Naive thymus-derived CD4-positive, alpha-beta T cell (primary cell): ENCODE measurements around the gene AQP9. TPM values are rescaled to one million over a fixed set of nuclear protein-coding genes. Genes with fewer than 3 reads are reported as not detected.

Experiments used
- ATAC-seq: fragments of 150-1000 bp; cut with Tn5 transposase; 2 replicates; pipeline ENCODE4 v1.10.0; 2021; ENCODE audit warnings: mild to moderate bottlenecking, moderate library complexity
- CTCF ChIA-PET: fragments of 350-600 bp; sonication (Branson Sonifier 250); formaldehyde crosslinking; loops from one replicate; lab custom pipeline; 2021; ENCODE audit warnings: antibody characterized with exemption; lab: Charles Lee
- POLR2A ChIA-PET: fragments of 350-600 bp; sonication (Branson Sonifier 250); formaldehyde crosslinking; loops from one replicate; lab custom pipeline; 2021; ENCODE audit warnings: antibody characterized with exemption, inconsistent platforms; lab: Charles Lee
- DNase-seq, 9 donors: peaks; one replicate each; pipeline versions ENCODE4 v3.0.0 to v3.0.0-alpha.2; 2020 to 2022; ENCODE audit warnings: mixed read lengths in 1 of 9
- H3K27ac ChIP-seq: one replicate; pipeline ENCODE4 v1.7.0; 2013; ENCODE audit warnings: mild to moderate bottlenecking, low read depth, low read length, moderate library complexity
- H3K27me3 ChIP-seq, 2 donors: one replicate each; pipeline ENCODE4 v1.7.0; 2013; ENCODE audit warnings: low read length in 2 of 2, mild to moderate bottlenecking in 2 of 2, moderate library complexity in 2 of 2; ENCODE audit not compliant: control insufficient read depth in 2 of 2, insufficient read depth in 2 of 2
- H3K36me3 ChIP-seq, 3 experiments: 1 replicate in 2 of 3; 2 replicates in 1 of 3; pipeline ENCODE4 v1.7.0; 2013; ENCODE audit warnings: low read length in 3 of 3, mild to moderate bottlenecking in 3 of 3, moderate library complexity in 1 of 3; ENCODE audit not compliant: insufficient read depth in 3 of 3, control insufficient read depth in 2 of 3
- H3K4me1 ChIP-seq, 2 donors: one replicate each; pipeline ENCODE4 v1.7.0; 2013; ENCODE audit warnings: low read length in 2 of 2, mild to moderate bottlenecking in 2 of 2, moderate library complexity in 1 of 2; ENCODE audit not compliant: control insufficient read depth in 2 of 2, insufficient read depth in 2 of 2
- H3K4me3 ChIP-seq: 2 replicates; pipeline ENCODE4 v1.7.0; 2013; ENCODE audit warnings: mild to moderate bottlenecking, low read length
- H3K9me3 ChIP-seq, 3 experiments: 1 replicate in 2 of 3; 2 replicates in 1 of 3; pipeline ENCODE4 v1.7.0; 2013; ENCODE audit warnings: low read length in 3 of 3; ENCODE audit not compliant: control insufficient read depth in 2 of 3
- H3K27ac Mint-ChIP-seq, 9 donors: one replicate each; pipeline ENCODE4 v1.8.0; 2020 to 2022; ENCODE audit warnings: mixed read lengths in 9 of 9, mild to moderate bottlenecking in 8 of 9, moderate library complexity in 5 of 9, inconsistent platforms in 2 of 9
- H3K27me3 Mint-ChIP-seq, 5 donors: one replicate each; pipeline ENCODE4 v1.8.0; 2021 to 2022; ENCODE audit warnings: mixed read lengths in 5 of 5, mild to moderate bottlenecking in 1 of 5
- H3K36me3 Mint-ChIP-seq, 5 donors: one replicate each; pipeline ENCODE4 v1.8.0; 2020 to 2022; ENCODE audit warnings: mixed read lengths in 5 of 5, mild to moderate bottlenecking in 3 of 5, inconsistent platforms in 1 of 5
- H3K4me1 Mint-ChIP-seq, 7 donors: one replicate each; pipeline ENCODE4 v1.8.0; 2020 to 2022; ENCODE audit warnings: mixed read lengths in 7 of 7, mild to moderate bottlenecking in 3 of 7, inconsistent platforms in 1 of 7
- H3K4me3 Mint-ChIP-seq, 10 donors: one replicate each; pipeline ENCODE4 v1.8.0; 2020 to 2022; ENCODE audit warnings: mild to moderate bottlenecking in 10 of 10, mixed read lengths in 10 of 10, moderate library complexity in 6 of 10, inconsistent platforms in 2 of 10
- H3K9me3 Mint-ChIP-seq, 11 donors: one replicate each; pipeline ENCODE4 v1.8.0; 2020 to 2022; ENCODE audit warnings: mixed read lengths in 11 of 11, mild to moderate bottlenecking in 4 of 11, inconsistent platforms in 1 of 11, moderate library complexity in 1 of 11
- intact Hi-C, 2 donors: fragments of 100-400 bp; cut with micrococcal nuclease; formaldehyde crosslinking; loops; one replicate each; pipeline ENCODE4 v1.15.1; 2023
- polyA plus RNA-seq, 2 donors: library from polyadenylated mRNA; unstranded; fragments of 300-500 nt; fragmentation: Illumina TruSeq; gene quantifications; one replicate each; pipeline ENCODE4 v1.2.3, GENCODE V29; 2021
- total RNA-seq, 6 experiments: library from RNA in 5 of 6; stranded (reverse) in 5 of 6; gene quantifications; 1 replicate in 5 of 6; 2 replicates in 1 of 6; pipeline ENCODE4 v1.2.3 and lab custom pipeline; 2021 to 2026

Gene AQP9
- total and polyA plus RNA-seq, 7 experiments from 2014 or later, result 0.15 to 29.6 (median 8.8) TPM; not detected in 4

DNA sequence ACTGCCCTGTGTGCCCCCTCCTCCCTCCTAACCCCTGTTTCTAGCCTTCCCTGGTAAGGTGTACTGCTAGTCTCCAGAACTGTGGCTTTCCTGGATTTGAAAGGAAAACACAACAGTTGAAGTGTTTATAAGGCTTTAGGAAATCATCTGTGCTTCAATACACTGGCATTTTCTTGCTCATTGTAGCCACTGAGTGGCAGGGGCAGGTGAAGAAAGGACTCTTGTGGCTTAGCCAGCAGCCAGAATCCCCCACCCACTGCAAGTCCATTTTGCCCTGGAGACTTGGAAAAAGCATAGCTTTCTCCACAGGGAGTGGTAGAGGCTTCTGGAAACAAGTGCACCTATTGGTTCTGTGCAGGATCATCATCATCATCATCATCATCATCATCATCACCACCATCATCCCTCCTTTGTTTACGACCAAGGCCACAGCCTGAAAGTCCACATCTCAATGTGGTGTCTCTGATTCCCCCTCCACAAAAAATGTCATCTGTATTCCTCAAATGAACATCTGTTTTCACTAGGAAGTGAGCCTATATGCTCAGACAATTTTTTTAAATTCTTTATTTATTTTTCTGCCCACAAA is 33.4 kb downstream of the AQP9 start:
- no peaks in the 10 kb centered on the region for H3K9me3 ChIP-seq
- intact Hi-C loops, result no loop called here
- no peaks in the 10 kb centered on the region for H3K36me3 Mint-ChIP-seq
- H3K27ac ChIP-seq, result no peak overlapping the region
- no peak overlapping the region for H3K4me3 Mint-ChIP-seq
- H3K36me3 ChIP-seq, result no peaks in the 10 kb centered on the region
- peaks cover 21 to 38% (median 34%) of the 10 kb centered on the region in 5 donors for H3K27me3 Mint-ChIP-seq
- ATAC-seq (no peak), DNase-seq (no peak)
- no peaks in the 10 kb centered on the region for H3K27me3 ChIP-seq
- H3K4me3 ChIP-seq, result no peak overlapping the region
- H3K9me3 Mint-ChIP-seq, result no peaks in the 10 kb centered on the region
- ChIA-PET POLR2A (no interaction called here), CTCF (no interaction called here)
- H3K4me1 Mint-ChIP-seq, result no peaks in the 10 kb centered on the region
- no peak overlapping the region for H3K27ac Mint-ChIP-seq
- H3K4me1 ChIP-seq, result no peaks in the 10 kb centered on the region

DNA sequence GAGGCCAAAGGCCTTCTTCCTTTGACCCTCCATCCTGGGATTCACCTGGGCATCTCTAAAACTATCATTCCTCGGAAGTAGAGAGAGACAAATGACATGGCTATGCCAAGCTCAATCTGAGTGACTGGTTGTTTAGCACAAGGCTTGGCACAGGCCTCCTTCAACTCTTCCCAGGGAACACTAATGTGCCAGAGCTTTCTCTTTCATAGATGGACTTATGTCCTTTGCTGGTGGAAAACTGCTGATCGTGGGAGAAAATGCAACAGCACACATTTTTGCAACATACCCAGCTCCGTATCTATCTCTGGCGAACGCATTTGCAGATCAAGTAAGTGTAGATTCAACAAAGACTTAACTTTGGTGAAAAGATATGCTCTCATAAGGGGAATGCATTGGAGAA is 36.5 kb downstream of the AQP9 start:
- H3K4me1 Mint-ChIP-seq, result no peaks in the 10 kb centered on the region
- no peak overlapping the region for H3K27ac Mint-ChIP-seq
- CTCF ChIA-PET, result no interaction called here
- ATAC-seq, result no peak
- no peaks in the 10 kb centered on the region for H3K36me3 Mint-ChIP-seq
- Histone ChIP-seq H3K4me1 (no peaks in the 10 kb centered on the region), H3K27me3 (no peaks in the 10 kb centered on the region), H3K36me3 (no peaks in the 10 kb centered on the region), H3K4me3 (no peak overlapping the region), H3K9me3 (no peaks in the 10 kb centered on the region), H3K27ac (no peak overlapping the region)
- intact Hi-C loops, result no loop called here
- no peaks in the 10 kb centered on the region for H3K9me3 Mint-ChIP-seq
- no peak overlapping the region for H3K4me3 Mint-ChIP-seq
- H3K27me3 Mint-ChIP-seq, result peaks cover 22 to 40% (median 28%) of the 10 kb centered on the region in 5 donors
- POLR2A ChIA-PET, result no interaction called here
- no peak for DNase-seq

DNA sequence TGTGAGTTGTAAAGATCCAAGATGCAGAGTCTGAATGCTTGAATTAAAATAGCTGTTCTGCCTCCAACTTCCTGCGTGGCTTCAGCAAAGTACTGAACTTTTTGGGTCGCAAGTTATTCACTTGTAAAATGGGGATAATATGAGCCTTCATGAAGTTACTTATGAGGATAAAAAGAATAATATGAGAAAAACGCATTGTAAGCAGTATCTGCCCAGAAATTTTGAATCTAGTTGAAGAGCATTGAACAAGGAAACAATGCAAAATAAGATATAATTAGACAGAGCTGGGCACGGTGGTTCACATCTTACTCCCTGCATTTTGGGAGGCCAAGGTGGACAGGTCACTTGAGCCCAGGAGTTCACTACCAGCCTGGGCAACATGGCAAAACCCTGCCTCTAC is 37.8 kb downstream of the AQP9 start:
- H3K27ac ChIP-seq, result no peak overlapping the region
- DNase-seq, result no peak
- no peak overlapping the region for H3K27ac Mint-ChIP-seq
- no peak for ATAC-seq
- no peaks in the 10 kb centered on the region for H3K27me3 ChIP-seq
- no peaks in the 10 kb centered on the region for H3K4me1 ChIP-seq
- intact Hi-C loops, result no loop called here
- ChIA-PET CTCF (no interaction called here), POLR2A (no interaction called here)
- no peaks in the 10 kb centered on the region for H3K4me1 Mint-ChIP-seq
- H3K4me3 Mint-ChIP-seq, result no peak overlapping the region
- peaks cover 19 to 42% (median 27%) of the 10 kb centered on the region in 5 donors for H3K27me3 Mint-ChIP-seq
- H3K36me3 ChIP-seq, result no peaks in the 10 kb centered on the region
- no peak overlapping the region for H3K4me3 ChIP-seq
- no peaks in the 10 kb centered on the region for H3K36me3 Mint-ChIP-seq
- no peaks in the 10 kb centered on the region for H3K9me3 ChIP-seq
- H3K9me3 Mint-ChIP-seq, result no peaks in the 10 kb centered on the region

DNA sequence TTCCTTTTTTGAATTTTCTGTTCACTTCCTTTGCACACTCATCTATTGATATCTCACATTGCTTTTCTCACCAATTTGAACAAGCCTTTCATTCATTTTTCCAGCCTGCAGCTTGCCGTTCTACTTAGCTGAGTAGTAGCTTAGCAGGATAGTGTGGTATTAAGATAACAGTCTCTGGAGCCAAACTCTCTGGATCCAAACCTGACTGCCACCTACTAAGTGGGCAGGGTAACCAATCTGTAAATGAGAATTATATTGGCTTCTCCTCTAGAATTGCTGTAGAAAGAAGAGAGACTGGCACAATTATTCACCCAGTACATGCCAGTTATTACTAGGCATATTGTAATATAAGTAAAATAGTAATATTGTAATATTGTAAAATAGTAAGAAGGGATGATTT is 40.5 kb downstream of the AQP9 start:
- no peak overlapping the region for H3K27ac ChIP-seq
- H3K4me1 Mint-ChIP-seq, result peaks cover 0 to 1% (median 0%) of the 10 kb centered on the region in 7 donors
- no peaks in the 10 kb centered on the region for H3K27me3 ChIP-seq
- CTCF ChIA-PET, result no interaction called here
- H3K36me3 Mint-ChIP-seq, result no peaks in the 10 kb centered on the region
- POLR2A ChIA-PET, result no interaction called here
- no peak overlapping the region for H3K27ac Mint-ChIP-seq
- DNase-seq, result no peak
- H3K27me3 Mint-ChIP-seq, result peaks cover 22 to 48% (median 34%) of the 10 kb centered on the region in 5 donors
- intact Hi-C loops, result no loop called here
- no peak overlapping the region for H3K4me3 Mint-ChIP-seq
- no peak for ATAC-seq
- H3K36me3 ChIP-seq, result no peaks in the 10 kb centered on the region
- H3K9me3 ChIP-seq, result no peaks in the 10 kb centered on the region
- H3K4me1 ChIP-seq, result no peaks in the 10 kb centered on the region
- no peaks in the 10 kb centered on the region for H3K9me3 Mint-ChIP-seq
- H3K4me3 ChIP-seq, result no peak overlapping the region

- no peaks in the 10 kb centered on the region for H3K9me3 ChIP-seq
- no peaks in the 10 kb centered on the region for H3K9me3 Mint-ChIP-seq
- H3K27me3 Mint-ChIP-seq, result peaks cover 22 to 44% (median 30%) of the 10 kb centered on the region in 5 donors
- ATAC-seq (no peak), DNase-seq (no peak)
- no peak overlapping the region for H3K27ac Mint-ChIP-seq
- no peaks in the 10 kb centered on the region for H3K27me3 ChIP-seq
- CTCF ChIA-PET, result no interaction called here
- H3K4me3 ChIP-seq, result no peak overlapping the region
- H3K4me1 Mint-ChIP-seq, result peaks cover 0 to 1% (median 0%) of the 10 kb centered on the region in 7 donors
- no peak overlapping the region for H3K4me3 Mint-ChIP-seq
- no peaks in the 10 kb centered on the region for H3K36me3 Mint-ChIP-seq
- POLR2A ChIA-PET, result no interaction called here
- no peaks in the 10 kb centered on the region for H3K36me3 ChIP-seq
- intact Hi-C loops, result no loop called here
- no peaks in the 10 kb centered on the region for H3K4me1 ChIP-seq
- H3K27ac ChIP-seq, result no peak overlapping the region
Measured at GRCh38 chr15:58179206-58179605, 41.0 kb downstream of the AQP9 start.

DNA sequence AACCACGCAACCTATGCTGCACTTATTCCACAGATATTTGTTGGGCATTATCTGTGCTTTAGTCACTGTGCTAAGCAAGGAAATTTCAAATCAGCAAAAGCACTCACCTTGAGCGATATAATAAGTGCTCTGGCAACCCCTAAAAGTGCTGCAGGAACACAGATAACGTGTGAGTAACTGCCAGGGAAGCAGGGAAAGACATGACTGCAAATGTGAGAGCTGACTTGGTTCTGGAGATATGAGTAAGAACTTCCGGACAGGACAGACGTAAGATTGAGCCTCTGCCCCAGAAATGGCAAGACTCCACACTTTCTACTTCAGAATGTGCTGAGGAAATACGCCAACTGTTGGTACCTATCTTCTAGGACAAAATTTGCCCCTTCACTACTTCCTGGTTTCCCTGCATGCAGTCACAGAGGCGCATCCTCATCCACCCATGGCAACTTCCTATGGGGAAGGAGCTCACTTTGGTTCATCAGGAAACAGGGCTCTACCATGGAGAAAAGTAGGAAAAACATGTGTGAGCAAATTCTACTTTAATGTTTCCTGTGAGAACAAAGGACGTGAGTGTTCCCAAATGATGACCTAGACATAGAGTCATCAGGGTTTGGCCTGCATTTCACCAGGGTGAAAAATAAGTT is 41.7 kb downstream of the AQP9 start:
- Histone ChIP-seq H3K4me3 (no peak overlapping the region), H3K36me3 (no peaks in the 10 kb centered on the region), H3K27ac (no peak overlapping the region), H3K27me3 (no peaks in the 10 kb centered on the region), H3K4me1 (no peaks in the 10 kb centered on the region), H3K9me3 (no peaks in the 10 kb centered on the region)
- ChIA-PET CTCF (no interaction called here), POLR2A (no interaction called here)
- Mint-ChIP-seq H3K4me1 (peaks cover 0 to 2% (median 1%) of the 10 kb centered on the region in 7 donors), H3K27ac (no peak overlapping the region), H3K36me3 (no peaks in the 10 kb centered on the region), H3K4me3 (no peak overlapping the region), H3K9me3 (no peaks in the 10 kb centered on the region), H3K27me3 (peaks cover 21 to 41% (median 30%) of the 10 kb centered on the region in 5 donors)
- intact Hi-C loops, result loop anchor here (5.0 to 10.0 kb wide), 3 partner anchors 105 to 618 kb away; no protein-coding TSS in a partner anchor
- DNase-seq (no peak), ATAC-seq (no peak)
